Measurements from ENCODE around the gene CCDC87.
A peak's percentile ranks its signal among the peaks of the same experiment; 100 is the strongest.
"Not testable (repeated sequence)": the region's sequence is repeated elsewhere in the genome, so short reads cannot be mapped to it uniquely, and the experiment has no call there.

The CCDC87 gene

GRCh38 chr11:66614073-66614472, 21.2 kb upstream of the CCDC87 start:
- DNase-seq: no peak

GRCh38 chr11:66612458-66612857, 19.6 kb upstream of the CCDC87 start:
- DNase-seq: no peak

GRCh38 chr11:66609721-66610617, 17.1 kb upstream of the CCDC87 start:
- no peak for DNase-seq

- no peak for DNase-seq
Measured at GRCh38 chr11:66607126-66607834, 14.4 kb upstream of the CCDC87 start.

- DNase-seq: not testable (repeated sequence)
Measured at GRCh38 chr11:66606608-66607007, 13.7 kb upstream of the CCDC87 start.

- no peak for DNase-seq
Measured at GRCh38 chr11:66604155-66604554, 11.3 kb upstream of the CCDC87 start.

GRCh38 chr11:66603072-66603471, 10.2 kb upstream of the CCDC87 start:
- DNase-seq: no peak

GRCh38 chr11:66600631-66601233, 7.9 kb upstream of the CCDC87 start:
- no peak for DNase-seq

GRCh38 chr11:66600219-66600618, 7.4 kb upstream of the CCDC87 start:
- DNase-seq: no peak

- DNase-seq: no peak
Measured at GRCh38 chr11:66598993-66599392, 6.1 kb upstream of the CCDC87 start.

- DNase-seq: no peak
Measured at GRCh38 chr11:66595245-66595904, 2.5 kb upstream of the CCDC87 start.

- no peak for DNase-seq
Measured at GRCh38 chr11:66593650-66594049, 787 bp upstream of the CCDC87 start.

- no peak for DNase-seq
Measured at GRCh38 chr11:66593303-66593635, 406 bp upstream of the CCDC87 start.

GRCh38 chr11:66591175-66591574, 1.7 kb downstream of the CCDC87 start:
- no peak for DNase-seq

GRCh38 chr11:66589996-66590675, 2.7 kb downstream of the CCDC87 start:
- no peak for DNase-seq

- not testable (repeated sequence) for DNase-seq
Measured at GRCh38 chr11:66589315-66589714, 3.5 kb downstream of the CCDC87 start.

GRCh38 chr11:66586136-66586535, 6.7 kb downstream of the CCDC87 start:
- DNase-seq: no peak

- DNase-seq: not testable (repeated sequence)
Measured at GRCh38 chr11:66585447-66585846, 7.4 kb downstream of the CCDC87 start.

- not testable (repeated sequence) for DNase-seq
Measured at GRCh38 chr11:66582565-66583147, 10.2 kb downstream of the CCDC87 start.

- DNase-seq: no peak
Measured at GRCh38 chr11:66581261-66581660, 11.6 kb downstream of the CCDC87 start.

- no peak for DNase-seq
Measured at GRCh38 chr11:66580803-66581202, 12.1 kb downstream of the CCDC87 start.

- DNase-seq: peak; percentile 84 to 89
Measured at GRCh38 chr11:66579017-66579606, 13.8 kb downstream of the CCDC87 start.

Data from stimulated activated CD4-positive, alpha-beta T cell treated with anti-CD3 and anti-CD28 coated beads, Interleukin-2, amount 100 ng/mL, for 48 hours (primary cell).